Gastroesophageal sphincter (tissue), 4 donors: ENCODE data around the gene SV2C. TPM values are rescaled to one million over a fixed set of nuclear protein-coding genes. Genes with fewer than 3 reads are reported as not detected.

Experiments
- ATAC-seq: fragments of 150-250 bp; one replicate; pipeline ENCODE4 v1.9.1; 2016; ENCODE audit warnings: mild to moderate bottlenecking, moderate library complexity
- H3K27ac ChIP-seq, 4 donors: fragments of 200-600 bp; sonication (generic) in 3 of 4; 1 replicate in 3 of 4; 2 replicates in 1 of 4; pipeline ENCODE4 v1.5.1; 2016 to 2019
- H3K27me3 ChIP-seq: fragments of 200-600 bp; sonication (generic); one replicate; pipeline ENCODE4 v1.5.1; 2019
- H3K36me3 ChIP-seq, 2 donors: fragments of 200-600 bp; sonication (generic); one replicate each; pipeline ENCODE4 v1.5.1; 2019; ENCODE audit warnings: control low read depth in 1 of 2
- H3K4me1 ChIP-seq, 3 donors: fragments of 200-600 bp; sonication (generic); 1 replicate in 2 of 3; 2 replicates in 1 of 3; pipeline ENCODE4 v1.5.1; 2016 to 2019; ENCODE audit warnings: control low read depth in 2 of 3
- H3K4me3 ChIP-seq, 2 donors: fragments of 200-600 bp; sonication (generic); one replicate each; pipeline ENCODE4 v1.5.1; 2019; ENCODE audit warnings: mild to moderate bottlenecking in 1 of 2, moderate library complexity in 1 of 2
- H3K9me3 ChIP-seq, 3 donors: fragments of 200-600 bp; sonication (generic); one replicate each; pipeline ENCODE4 v1.5.1; 2017 to 2019; ENCODE audit warnings: control low read depth in 2 of 3
- EP300 ChIP-seq: sonication (generic); formaldehyde crosslinking; IDR thresholded peaks from one replicate; pipeline ENCODE4 v1.6.1; 2017; ENCODE audit warnings: antibody characterized with exemption, mild to moderate bottlenecking
- POLR2A ChIP-seq, 2 donors: fragments of 450-650 bp; IDR thresholded peaks; one replicate each; pipeline ENCODE4 v1.6.1; 2017; ENCODE audit warnings: antibody characterized with exemption in 2 of 2, mild to moderate bottlenecking in 2 of 2, moderate library complexity in 1 of 2
- POLR2AphosphoS5 ChIP-seq: sonication (generic); formaldehyde crosslinking; IDR thresholded peaks from one replicate; pipeline ENCODE4 v1.6.1; 2017; ENCODE audit warnings: antibody characterized with exemption
- WGBS, 2 donors: methylation state at CpG; one replicate each; pipeline ENCODE4 v1.1.5; 2018; ENCODE audit warnings: low coverage in 1 of 2; 5-methylcytosine and 5-hydroxymethylcytosine counted together
- total RNA-seq, 4 donors: library from RNA; depleted of rRNA; stranded (reverse); fragments of >200 nt; gene quantifications; one replicate each; pipeline ENCODE4 v1.1.0, GENCODE V29; 2016
- TF ChIP-seq, protein P1 (sequence below), 4 experiments: fragments of 200-600 bp in 2 of 4; fragments of 450-650 bp in 2 of 4; sonication (generic) in 1 of 4; IDR thresholded peaks; one replicate each; pipeline ENCODE4 v1.5.1; 2017 to 2019; ENCODE audit warnings: antibody characterized with exemption in 4 of 4, mild to moderate bottlenecking in 2 of 4, moderate library complexity in 2 of 4

SV2C gene
- total RNA-seq, 4 donors from 2014 or later, result 0.16 to 0.67 (median 0.39) TPM

DNA sequence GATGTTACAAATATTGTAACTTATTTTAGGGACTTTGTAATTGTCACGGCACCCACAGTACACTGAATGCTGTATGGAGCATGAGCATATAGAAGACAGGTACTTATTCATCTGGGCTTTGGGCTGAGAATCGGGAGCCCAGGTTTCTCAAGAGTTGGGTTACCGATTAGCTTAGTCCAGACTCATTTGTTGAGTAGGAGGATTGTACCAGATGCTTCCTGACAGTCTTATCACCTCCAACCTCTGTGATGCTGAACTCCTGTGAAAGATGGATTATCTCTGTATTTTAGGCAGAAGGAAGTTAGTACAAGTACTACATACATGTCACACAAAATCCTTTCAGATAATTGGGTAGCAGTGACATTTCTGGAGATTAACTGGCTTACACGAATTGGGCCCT lies 79.2 kb downstream of the SV2C start:
- 54 to 82% methylated on average over 4 of the region's 4 CpGs for WGBS, 2 donors
- no peak for ATAC-seq
- H3K9me3 ChIP-seq, result peaks cover 0 to 6% (median 0%) of the 10 kb centered on the region in 3 donors
- no peaks in the 10 kb centered on the region for H3K36me3 ChIP-seq
- H3K4me1 ChIP-seq, result no peaks in the 10 kb centered on the region
- H3K27ac ChIP-seq, result no peak overlapping the region
- H3K27me3 ChIP-seq, result no peaks in the 10 kb centered on the region
- H3K4me3 ChIP-seq, result no peak overlapping the region
- TF ChIP-seq, protein P1, sequence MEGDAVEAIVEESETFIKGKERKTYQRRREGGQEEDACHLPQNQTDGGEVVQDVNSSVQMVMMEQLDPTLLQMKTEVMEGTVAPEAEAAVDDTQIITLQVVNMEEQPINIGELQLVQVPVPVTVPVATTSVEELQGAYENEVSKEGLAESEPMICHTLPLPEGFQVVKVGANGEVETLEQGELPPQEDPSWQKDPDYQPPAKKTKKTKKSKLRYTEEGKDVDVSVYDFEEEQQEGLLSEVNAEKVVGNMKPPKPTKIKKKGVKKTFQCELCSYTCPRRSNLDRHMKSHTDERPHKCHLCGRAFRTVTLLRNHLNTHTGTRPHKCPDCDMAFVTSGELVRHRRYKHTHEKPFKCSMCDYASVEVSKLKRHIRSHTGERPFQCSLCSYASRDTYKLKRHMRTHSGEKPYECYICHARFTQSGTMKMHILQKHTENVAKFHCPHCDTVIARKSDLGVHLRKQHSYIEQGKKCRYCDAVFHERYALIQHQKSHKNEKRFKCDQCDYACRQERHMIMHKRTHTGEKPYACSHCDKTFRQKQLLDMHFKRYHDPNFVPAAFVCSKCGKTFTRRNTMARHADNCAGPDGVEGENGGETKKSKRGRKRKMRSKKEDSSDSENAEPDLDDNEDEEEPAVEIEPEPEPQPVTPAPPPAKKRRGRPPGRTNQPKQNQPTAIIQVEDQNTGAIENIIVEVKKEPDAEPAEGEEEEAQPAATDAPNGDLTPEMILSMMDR (IDR thresholded peaks at IDR 0.05), result no peak
- no peak for TF ChIP-seq POLR2AphosphoS5
- no peak for TF ChIP-seq POLR2A (IDR thresholded peaks at IDR 0.05)
- TF ChIP-seq EP300, result no peak

DNA sequence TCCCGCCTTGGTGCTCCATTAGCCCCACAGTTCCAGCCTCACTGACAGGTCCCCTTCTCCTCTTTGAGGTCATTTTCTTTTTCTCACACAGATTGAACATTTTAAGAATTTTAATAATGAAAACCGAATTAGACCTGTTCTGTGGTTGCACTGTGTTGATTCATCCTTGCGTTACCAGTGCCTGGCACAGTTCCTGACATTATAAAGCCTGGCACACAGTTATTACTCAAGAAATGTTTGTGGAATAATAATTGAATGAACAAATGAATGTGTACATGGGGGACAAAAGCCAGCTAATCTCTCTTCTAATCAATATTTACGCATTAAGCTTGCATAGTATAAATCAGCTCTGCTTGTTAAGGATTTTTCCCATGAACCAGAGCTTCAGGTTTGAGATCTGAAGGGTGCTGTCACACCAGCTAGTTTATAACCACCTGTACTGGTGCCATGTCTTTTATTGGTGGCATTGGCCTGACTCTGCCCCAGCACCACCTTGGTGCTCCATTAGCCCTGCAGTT lies 80.0 kb downstream of the SV2C start:
- no peak overlapping the region for H3K4me3 ChIP-seq
- no peak for ATAC-seq
- WGBS, 2 donors, result 68 to 75% methylated on average over 4 of the region's 4 CpGs
- H3K4me1 ChIP-seq, result no peaks in the 10 kb centered on the region
- H3K27ac ChIP-seq, result no peak overlapping the region
- no peaks in the 10 kb centered on the region for H3K36me3 ChIP-seq
- H3K27me3 ChIP-seq, result no peaks in the 10 kb centered on the region
- H3K9me3 ChIP-seq, result peaks cover 0 to 6% (median 0%) of the 10 kb centered on the region in 3 donors
- TF ChIP-seq EP300 (no peak), POLR2A (IDR thresholded peaks at IDR 0.05) (no peak), POLR2AphosphoS5 (no peak)
- TF ChIP-seq, protein P1 (IDR thresholded peaks at IDR 0.05), result no peak

DNA sequence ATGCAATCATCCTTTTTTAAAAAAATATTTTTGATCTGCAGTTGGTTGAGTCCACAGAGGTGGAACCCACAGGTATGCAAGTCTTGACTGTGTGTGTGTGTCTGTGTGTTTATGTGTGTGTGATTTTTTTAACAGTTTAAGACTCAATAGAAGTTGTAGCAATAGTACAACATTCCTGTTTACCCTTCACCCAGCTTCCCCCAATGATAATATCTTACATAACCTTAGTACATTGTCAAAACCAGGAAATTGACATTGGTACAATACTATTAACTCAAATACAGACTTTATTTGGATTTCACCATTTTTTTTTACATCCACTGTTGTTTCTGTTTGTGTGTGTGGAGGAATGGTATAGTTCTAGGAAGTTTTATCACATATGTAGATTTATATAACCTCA lies 81.8 kb downstream of the SV2C start:
- Histone ChIP-seq H3K36me3 (no peaks in the 10 kb centered on the region), H3K27me3 (no peaks in the 10 kb centered on the region), H3K27ac (no peak overlapping the region), H3K9me3 (peaks cover 0 to 6% (median 0%) of the 10 kb centered on the region in 3 donors), H3K4me1 (no peaks in the 10 kb centered on the region), H3K4me3 (no peak overlapping the region)
- no peak for TF ChIP-seq EP300
- TF ChIP-seq POLR2A (IDR thresholded peaks at IDR 0.05), result no peak
- ATAC-seq, result no peak

DNA sequence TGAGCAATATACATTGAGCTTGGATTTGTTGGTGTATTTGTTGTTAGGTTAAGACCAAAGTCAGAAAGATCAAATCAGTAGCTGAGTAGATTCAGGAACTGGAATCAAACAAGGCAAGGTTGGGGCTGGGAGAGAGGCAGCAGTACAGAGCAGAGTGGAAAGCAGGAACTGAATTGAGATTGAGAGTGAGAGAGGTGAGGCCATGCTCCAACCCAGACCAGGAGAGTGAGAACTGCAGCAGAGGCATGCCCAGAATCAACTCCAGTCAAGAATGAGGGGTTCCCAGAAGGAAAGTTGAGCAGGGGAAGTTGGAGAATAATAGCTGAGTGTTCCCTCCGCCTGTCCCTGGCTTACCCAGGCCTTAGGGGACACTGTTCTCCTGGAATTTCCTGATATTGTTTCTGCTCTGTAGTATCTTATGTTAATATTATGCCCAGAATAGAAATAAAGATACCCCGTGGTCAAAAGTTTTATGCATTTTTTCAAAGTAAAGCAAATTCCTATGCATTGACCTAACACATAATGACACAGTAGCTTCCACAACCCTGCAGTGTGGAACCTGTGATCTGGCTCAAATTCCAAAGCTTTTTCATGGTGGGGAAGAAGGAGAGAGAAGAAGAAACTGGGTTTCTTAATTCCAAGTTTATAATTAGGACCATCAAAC lies 82.7 kb downstream of the SV2C start:
- Histone ChIP-seq H3K36me3 (no peaks in the 10 kb centered on the region), H3K4me1 (no peaks in the 10 kb centered on the region), H3K4me3 (no peak overlapping the region), H3K27ac (no peak overlapping the region), H3K9me3 (peaks cover 0 to 6% (median 0%) of the 10 kb centered on the region in 3 donors), H3K27me3 (no peaks in the 10 kb centered on the region)
- TF ChIP-seq POLR2AphosphoS5 (no peak), POLR2A (IDR thresholded peaks at IDR 0.05) (no peak), EP300 (no peak)
- TF ChIP-seq, protein P1 (IDR thresholded peaks at IDR 0.05), result no peak
- WGBS, 2 donors, result 42 to 60% methylated on average over 1 to 2 of the region's 2 CpGs
- ATAC-seq, result no peak

DNA sequence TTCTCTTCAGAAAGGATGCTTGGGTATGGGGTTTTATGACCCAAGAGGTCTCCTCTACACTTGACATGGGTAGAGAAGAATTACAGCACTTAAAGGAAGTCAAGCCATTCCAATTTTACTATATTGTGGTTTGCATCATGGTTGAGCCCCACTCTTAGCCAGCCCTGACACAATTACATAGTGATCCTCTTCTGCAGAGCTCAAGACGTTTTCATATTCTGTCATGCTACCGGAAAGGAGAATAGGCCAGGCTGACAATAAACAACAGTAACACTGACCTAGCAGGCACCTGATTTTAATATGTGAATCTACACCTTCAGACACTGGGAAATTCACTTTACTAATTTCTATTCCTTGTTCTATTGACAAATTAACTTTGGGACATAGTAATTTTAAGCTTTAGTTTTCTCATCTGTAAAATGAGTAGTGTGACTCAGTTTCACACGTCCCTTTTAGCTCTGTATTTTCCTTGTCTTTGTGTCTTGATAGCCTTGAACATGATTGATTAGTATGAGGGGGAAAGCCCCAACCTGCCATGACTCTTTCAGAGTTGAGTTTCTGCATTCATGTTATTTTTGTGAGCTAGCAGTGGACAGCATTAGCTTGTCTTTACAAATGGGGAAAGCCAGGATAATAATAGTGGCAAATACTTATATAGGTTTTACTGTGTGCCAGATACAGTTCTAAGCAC lies 83.8 kb downstream of the SV2C start:
- no peaks in the 10 kb centered on the region for H3K4me1 ChIP-seq
- H3K4me3 ChIP-seq, result no peak overlapping the region
- ATAC-seq, result no peak
- WGBS, 2 donors, result 53 to 57% methylated on average over 3 of the region's 3 CpGs
- no peaks in the 10 kb centered on the region for H3K27me3 ChIP-seq
- peaks cover 0 to 6% (median 0%) of the 10 kb centered on the region in 3 donors for H3K9me3 ChIP-seq
- H3K27ac ChIP-seq, result no peak overlapping the region
- TF ChIP-seq EP300, result no peak
- TF ChIP-seq POLR2A (IDR thresholded peaks at IDR 0.05), result no peak
- TF ChIP-seq, protein P1 (IDR thresholded peaks at IDR 0.05), result no peak
- no peak for TF ChIP-seq POLR2AphosphoS5
- H3K36me3 ChIP-seq, result no peaks in the 10 kb centered on the region
